Islet of Langerhans (tissue), 1 donor: ENCODE measurements around the gene CLDN17.

Experiments
- FAIRE-seq: peaks from one replicate; lab custom pipeline; 2011; peaks lifted over from hg19 to GRCh38; lab: Jason Lieb, UNC

CLDN17 gene, protein sequence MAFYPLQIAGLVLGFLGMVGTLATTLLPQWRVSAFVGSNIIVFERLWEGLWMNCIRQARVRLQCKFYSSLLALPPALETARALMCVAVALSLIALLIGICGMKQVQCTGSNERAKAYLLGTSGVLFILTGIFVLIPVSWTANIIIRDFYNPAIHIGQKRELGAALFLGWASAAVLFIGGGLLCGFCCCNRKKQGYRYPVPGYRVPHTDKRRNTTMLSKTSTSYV

DNA sequence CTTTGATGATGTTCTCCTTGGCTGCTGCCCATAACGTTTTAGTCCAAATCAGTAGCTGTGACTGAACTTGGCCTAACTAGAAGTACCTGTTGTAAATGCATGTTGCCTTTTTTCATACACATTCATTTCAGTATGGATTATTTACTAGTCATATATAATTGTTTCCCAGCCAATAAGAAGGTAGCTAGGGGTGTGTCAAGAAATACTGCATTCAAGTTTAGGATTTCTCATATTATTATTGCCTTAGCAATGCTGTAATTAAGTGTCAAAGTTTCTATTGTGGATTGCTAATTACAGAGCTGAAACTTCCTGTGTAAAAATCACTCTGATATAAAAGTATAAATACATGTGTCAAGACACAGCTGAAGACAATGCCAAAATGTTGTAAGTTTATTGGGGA, at the start of gene CLDN17:
Gene CLDN17 (minus strand): TSS at position 101 of the 400 bp plus-strand sequence. CDS start 188 bp downstream, outside the sequence.
- no peak for FAIRE-seq

DNA sequence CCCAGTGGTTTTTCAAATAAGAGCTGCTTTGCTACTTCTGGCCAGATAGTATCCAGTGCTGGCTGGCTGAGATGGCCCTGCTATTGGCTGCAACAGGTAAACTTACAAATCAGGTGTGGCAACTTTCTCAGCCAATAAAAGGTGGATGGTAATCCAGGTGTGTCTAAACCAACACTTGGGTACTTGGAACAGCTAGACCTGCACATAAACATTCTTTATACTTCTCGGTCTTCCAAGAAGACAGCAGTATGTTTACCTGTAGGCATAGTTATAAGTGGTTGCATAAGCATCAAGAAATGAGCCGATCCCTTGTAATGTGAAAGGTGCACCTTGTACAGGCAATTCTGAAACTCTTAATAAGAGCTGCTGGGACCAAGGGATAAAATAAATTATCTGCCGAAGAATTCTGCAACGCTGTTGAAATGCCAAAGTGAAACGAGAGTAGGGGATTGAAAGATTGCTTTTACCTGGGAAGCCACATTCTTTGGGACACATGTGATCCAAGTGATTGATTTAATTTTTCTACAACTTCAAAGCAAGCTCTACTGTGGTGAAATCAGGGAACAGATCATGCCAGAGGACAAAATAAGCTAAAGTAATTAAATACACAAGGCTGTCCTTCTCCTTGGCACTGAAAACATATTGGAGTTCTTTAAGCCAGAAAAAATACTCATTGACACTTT, 49.6 kb upstream of the CLDN17 start, which contains the start of gene CLDN8:
Gene CLDN8 (minus strand): TSS at position 57 of the 683 bp plus-strand sequence. CDS start 172 bp downstream, outside the sequence.
- no peak for FAIRE-seq

DNA sequence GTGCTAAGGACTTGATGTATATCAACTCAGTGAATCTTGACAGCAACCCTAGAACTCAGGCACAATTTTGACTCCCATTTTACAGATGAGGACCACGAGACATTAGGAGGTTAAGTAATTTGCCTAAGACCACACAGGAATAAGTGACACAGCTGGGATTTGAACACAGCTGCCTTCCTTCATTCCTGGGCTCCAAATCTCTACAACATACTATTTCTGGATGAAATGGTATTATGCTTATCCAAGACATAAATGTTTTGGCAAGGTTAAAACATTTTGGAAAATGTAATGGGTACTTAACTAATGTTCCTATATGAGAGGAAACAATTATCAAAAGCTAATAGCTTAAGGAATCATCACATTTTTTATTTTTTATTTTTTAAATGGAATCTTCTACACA, 44.5 kb upstream of the CLDN17 start:
- FAIRE-seq: no peak

- no peak for FAIRE-seq
These were observed 43.0 kb upstream of the CLDN17 start for GRCh38 chr21:30209601-30210000.

- FAIRE-seq: no peak
These were observed 40.6 kb upstream of the CLDN17 start for GRCh38 chr21:30207252-30207579.

GRCh38 chr21:30206551-30207251, 40.1 kb upstream of the CLDN17 start:
- no peak for FAIRE-seq

DNA sequence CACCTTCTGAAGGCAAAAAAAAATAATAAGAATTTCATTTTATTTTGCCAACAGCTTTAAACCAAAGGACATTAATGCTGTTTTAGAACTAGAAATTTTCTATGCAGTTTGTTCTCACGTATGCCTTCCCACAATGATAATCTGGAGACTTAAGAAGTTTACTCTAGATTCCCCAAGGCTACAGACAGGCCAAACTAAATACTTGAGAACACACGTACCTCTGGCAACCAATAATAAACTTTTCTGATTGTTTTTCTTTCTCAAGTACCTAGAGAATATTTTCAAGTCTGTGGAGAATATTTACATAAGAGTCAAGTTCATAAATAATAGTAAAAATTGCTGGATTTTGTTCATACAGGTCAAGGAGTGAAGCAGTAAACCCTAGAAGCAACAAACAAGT, 33.4 kb upstream of the CLDN17 start:
- no peak for FAIRE-seq

DNA sequence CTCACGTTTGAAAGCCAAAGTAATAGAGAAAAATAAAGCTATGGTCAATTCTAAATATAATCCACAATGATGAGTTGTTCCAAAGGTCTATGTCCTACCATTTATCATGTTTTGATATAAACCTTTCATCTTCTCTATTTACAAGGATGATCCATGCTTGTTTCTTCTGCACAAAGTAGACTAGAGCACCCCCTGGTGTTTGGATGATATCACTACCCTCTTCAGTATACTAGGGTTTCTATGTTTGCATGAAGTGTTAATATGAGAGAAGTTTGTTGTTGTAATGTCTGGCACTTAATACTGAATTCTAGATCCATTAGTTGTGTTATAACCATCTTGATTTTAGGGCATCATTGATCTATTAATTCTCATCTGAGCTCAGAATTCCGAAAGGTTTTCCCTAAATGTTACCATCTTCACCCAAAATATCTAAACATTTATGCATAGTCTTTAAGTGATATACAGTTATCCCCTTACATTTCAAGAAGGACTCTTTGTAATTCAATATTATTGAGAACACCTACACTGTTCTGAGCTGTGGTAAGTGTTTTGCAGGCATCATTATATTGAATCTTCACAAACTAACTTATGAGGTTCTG, 28.2 kb upstream of the CLDN17 start:
- no peak for FAIRE-seq

- no peak for FAIRE-seq
These were observed 26.6 kb upstream of the CLDN17 start for GRCh38 chr21:30193201-30193600.

DNA sequence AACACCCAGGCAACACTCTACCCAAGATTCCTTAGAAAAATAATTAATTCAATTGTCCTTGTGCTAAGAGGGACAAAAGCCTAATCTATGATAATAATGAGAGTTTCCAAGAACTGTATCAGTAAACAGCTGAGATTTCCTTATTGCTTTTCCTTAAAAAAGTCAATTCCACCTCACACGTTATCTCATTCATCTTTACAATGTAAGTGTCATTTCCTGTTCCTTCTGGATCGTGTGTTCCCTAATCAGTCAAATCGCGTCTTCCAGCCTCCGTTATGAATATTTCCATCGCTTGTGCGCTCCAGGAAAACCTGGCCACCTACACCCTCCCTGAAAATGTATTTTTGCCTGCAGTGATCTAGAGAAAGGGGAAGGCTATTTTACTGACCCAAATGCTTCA, 23.9 kb upstream of the CLDN17 start:
- no peak for FAIRE-seq

DNA sequence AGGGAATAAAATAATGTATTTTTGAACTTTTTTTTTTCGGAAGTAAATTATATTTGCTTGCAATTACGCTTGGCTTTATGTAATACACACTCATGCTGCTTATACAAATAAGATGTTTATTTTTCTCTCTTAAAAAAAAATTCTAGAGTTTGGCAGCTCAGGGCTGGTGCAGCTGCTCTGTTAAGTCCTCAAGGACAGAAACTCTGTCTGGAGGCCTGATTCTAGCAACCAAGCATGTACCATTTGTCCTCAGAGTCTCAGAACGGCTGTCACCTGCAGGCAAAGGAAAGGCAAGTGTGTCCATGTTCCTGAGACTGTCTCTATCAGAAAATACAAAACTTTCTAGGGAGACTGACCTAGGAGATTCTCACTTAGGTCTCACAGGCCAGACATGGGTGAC, 23.2 kb upstream of the CLDN17 start:
- no peak for FAIRE-seq

DNA sequence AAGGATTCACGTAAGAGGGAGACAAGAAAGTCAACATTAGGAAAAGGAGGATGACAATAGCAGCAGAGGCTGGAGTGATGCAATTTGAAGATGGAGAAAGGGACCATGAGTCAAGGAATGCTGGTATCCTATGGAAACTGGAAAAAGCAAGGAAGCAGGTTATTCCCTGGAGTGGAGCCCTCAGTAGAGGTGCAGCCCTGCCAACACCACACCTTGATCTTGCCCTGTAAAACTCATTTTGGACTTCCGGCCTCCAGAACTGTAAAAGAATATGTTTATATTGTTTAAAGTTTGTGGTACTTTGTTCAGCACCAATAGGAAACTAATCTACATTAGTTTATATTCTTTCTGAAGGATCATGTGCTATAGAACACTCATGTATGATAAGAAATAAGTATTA, 19.6 kb upstream of the CLDN17 start:
- FAIRE-seq: no peak

DNA sequence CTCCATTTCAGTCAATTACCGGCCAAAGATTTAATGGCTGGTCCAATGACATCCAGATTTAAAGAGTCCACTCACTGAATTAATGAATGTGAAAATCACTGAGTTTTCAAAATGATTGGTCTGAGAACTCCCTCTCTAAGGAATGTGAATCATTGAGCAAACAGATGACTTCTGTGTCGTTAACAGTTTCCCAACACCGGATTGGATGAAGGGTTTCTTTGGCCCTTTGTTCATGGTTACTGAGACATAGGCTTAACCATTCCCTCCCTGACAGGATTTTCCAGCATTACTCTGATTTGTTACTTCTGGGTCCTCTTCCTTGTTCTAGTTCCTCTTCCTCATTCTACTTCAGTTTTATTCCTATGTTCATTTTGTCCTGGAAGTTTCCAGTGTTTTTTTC, 1.5 kb upstream of the CLDN17 start:
- FAIRE-seq: no peak

DNA sequence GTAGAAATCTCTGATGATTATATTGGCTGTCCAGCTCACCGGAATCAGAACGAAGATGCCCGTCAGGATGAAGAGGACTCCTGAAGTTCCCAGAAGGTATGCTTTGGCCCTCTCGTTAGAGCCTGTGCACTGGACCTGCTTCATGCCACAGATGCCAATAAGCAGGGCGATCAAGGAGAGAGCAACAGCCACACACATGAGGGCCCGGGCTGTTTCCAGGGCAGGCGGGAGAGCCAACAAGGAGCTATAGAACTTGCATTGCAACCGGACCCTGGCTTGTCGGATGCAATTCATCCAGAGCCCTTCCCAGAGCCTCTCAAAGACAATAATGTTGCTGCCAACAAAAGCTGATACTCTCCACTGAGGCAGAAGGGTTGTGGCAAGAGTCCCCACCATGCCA, 434 bp downstream of the CLDN17 start:
- no peak for FAIRE-seq

DNA sequence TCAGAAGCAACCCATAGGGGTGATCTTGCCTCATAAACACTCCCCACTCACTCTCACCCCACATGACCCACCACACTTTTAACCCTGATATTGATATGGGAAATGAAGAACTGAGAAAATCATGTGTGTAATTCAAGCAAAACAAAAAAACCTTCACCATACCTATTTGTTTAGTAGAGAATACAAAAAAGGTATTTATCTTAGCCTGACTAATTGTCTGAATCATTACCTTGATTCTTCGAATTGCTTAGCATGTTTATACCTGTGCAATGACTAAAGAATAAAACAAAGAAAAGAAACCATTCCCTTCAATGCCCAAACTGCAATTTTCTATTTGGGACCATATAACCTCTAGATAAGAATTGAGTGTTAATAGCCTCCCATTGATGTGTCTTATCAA, 1.8 kb downstream of the CLDN17 start:
- no peak for FAIRE-seq

DNA sequence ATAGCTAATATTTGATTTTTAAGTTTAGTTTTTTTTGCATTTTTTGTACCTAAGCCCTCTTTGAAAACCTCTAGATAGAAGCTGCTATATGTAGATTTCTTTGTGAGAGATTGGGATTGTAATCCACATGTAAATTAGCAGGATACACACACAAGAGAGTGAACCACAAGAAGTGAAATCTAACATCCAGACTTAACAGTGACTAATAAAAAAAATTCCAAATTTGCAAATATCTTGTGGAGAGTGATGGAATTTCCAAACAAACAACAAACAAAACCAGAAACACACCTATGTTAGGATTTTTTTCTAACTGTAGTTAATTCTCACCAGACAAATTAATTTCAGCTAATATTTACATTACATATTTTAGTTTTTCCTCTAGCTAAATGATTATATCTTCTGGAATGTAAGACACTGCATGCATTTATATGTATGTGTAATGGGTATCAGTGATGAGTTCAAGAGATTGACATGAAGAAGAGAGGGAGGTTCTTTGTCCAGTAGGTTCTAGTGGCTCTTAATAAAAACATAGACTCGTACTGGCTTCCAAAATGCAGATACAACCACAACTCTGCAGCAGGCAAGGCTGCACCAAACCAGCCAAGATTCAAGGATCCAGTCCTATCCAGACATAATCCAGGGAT, 12.8 kb downstream of the CLDN17 start:
- no peak for FAIRE-seq

- FAIRE-seq: no peak
These were observed 13.8 kb downstream of the CLDN17 start for GRCh38 chr21:30152792-30153191.

- FAIRE-seq: no peak
These were observed 17.7 kb downstream of the CLDN17 start for GRCh38 chr21:30148906-30149305.

DNA sequence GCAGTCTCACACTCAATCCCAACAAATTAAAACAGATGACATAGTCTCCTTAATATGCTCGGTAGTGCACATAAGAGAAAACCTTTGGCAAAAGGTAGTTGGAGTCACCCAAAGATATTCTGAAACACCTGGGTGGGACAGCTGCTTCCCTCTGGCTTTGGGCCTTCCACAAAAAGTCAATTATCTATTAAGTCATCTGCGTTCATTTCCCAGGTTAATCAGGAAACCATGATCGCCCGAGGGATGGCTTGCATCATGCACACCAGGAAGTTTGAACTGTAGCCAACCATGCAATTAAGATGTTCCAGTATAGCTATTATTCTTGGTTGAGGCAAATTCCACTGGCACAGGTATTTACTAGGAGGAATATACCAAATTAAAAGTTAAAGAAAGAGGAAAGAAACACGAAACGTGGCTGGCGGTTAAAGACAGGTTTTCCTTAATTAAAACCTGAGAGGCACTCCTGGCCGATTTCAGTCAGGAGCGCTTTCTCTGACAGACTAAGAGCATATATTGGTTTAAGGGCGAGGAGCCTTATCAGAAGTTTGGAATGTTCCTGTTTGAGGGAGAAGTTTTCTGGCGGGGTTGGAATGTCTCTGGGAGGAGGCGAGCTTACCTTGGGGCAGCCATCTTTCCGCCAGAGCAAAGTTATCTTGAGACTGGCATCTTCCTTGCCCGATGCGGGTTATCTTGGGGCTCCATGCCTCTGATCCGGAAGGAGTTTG, 19.9 kb downstream of the CLDN17 start:
- FAIRE-seq: no peak

GRCh38 chr21:30138483-30138882, 28.1 kb downstream of the CLDN17 start:
- no peak for FAIRE-seq

DNA sequence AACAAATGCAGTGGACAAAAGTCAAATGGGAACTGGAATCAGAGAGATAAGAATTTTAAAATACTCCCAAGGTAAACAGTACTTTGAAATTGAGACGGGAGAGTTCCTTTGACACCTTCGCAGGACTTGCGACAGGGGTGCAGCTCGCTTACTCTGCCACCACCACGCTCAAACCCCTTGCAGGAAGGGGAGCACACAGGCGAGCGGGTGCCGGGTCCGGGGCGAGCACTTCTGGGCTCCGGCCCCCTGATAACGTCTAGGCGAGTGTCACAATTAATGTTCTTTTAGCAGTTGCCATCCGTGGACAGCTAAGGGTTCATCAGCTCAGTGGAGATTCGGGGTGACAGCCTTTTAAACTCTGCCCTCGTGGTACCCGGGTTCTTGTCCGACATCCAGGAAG, 37.4 kb downstream of the CLDN17 start:
- no peak for FAIRE-seq

GRCh38 chr21:30126576-30126975, 40.0 kb downstream of the CLDN17 start:
- no peak for FAIRE-seq
